Neutrophil (primary cell): ENCODE measurements around the gene RRP1B.
A peak's percentile ranks its signal among the peaks of the same experiment; 100 is the strongest.

Experiments
- H3K27ac ChIP-seq: fragments of 200-600 bp; sonication (generic); 2 replicates; pipeline ENCODE4 v1.5.1; 2016; ENCODE audit warnings: mild to moderate bottlenecking, moderate library complexity
- H3K27me3 ChIP-seq: fragments of 200-600 bp; sonication (generic); 2 replicates; pipeline ENCODE4 v1.6.0; 2016; ENCODE audit warnings: mild to moderate bottlenecking
- H3K36me3 ChIP-seq: fragments of 200-600 bp; sonication (generic); 2 replicates; pipeline ENCODE4 v1.5.1; 2017
- H3K4me1 ChIP-seq, 2 experiments: fragments of 200-600 bp in 1 of 2; sonication (generic) in 1 of 2; 1 replicate in 1 of 2; 2 replicates in 1 of 2; pipeline versions ENCODE4 v1.5.1 to v1.6.1; 2013 to 2016; ENCODE audit warnings: low read depth in 1 of 2, low read length in 1 of 2, mild to moderate bottlenecking in 1 of 2, moderate library complexity in 1 of 2; ENCODE audit not compliant: control insufficient read depth in 1 of 2, insufficient read depth in 1 of 2
- H3K4me3 ChIP-seq, 2 experiments: fragments of 200-600 bp in 1 of 2; sonication (generic) in 1 of 2; 1 replicate in 1 of 2; 2 replicates in 1 of 2; pipeline ENCODE4 v1.5.1; 2013 to 2016; ENCODE audit warnings: low read depth in 1 of 2, low read length in 1 of 2, mild to moderate bottlenecking in 1 of 2, moderate library complexity in 1 of 2
- H3K9me3 ChIP-seq: fragments of 200-600 bp; sonication (generic); 2 replicates; pipeline ENCODE4 v1.5.1; 2016
- CTCF ChIP-seq: fragments of 200-600 bp; sonication (generic); IDR thresholded peaks from 2 replicates; pipeline ENCODE4 v1.5.1; 2016; ENCODE audit warnings: antibody characterized with exemption

Gene RRP1B

GRCh38 chr21:43737158-43737950 is 78.0 kb downstream of the RRP1B start:
- Histone ChIP-seq H3K4me1 (peaks cover 19 to 27% of the 10 kb centered on the region in 2 experiments), H3K9me3 (no peaks in the 10 kb centered on the region), H3K27me3 (no peaks in the 10 kb centered on the region), H3K36me3 (peaks cover 71% of the 10 kb centered on the region), H3K4me3 (no peak overlapping the region), H3K27ac (peak overlapping the region; percentile 27)
- TF ChIP-seq CTCF: no peak

- no peak overlapping the region for H3K4me3 ChIP-seq
- peaks cover 86% of the 10 kb centered on the region for H3K36me3 ChIP-seq
- no peaks in the 10 kb centered on the region for H3K27me3 ChIP-seq
- H3K4me1 ChIP-seq: peaks cover under 1 to 3% of the 10 kb centered on the region in 2 experiments
- H3K27ac ChIP-seq: peak overlapping the region; percentile 49
- no peaks in the 10 kb centered on the region for H3K9me3 ChIP-seq
- no peak for TF ChIP-seq CTCF
These were observed 80.5 kb downstream of the RRP1B start for GRCh38 chr21:43739621-43740435.

GRCh38 chr21:43740497-43741156 is 81.3 kb downstream of the RRP1B start:
- H3K4me3 ChIP-seq: no peak overlapping the region
- peaks cover 86% of the 10 kb centered on the region for H3K36me3 ChIP-seq
- H3K9me3 ChIP-seq: no peaks in the 10 kb centered on the region
- peaks cover 0 to 3% of the 10 kb centered on the region in 2 experiments for H3K4me1 ChIP-seq
- no peak for TF ChIP-seq CTCF
- peak overlapping the region; percentile 42 for H3K27ac ChIP-seq
- H3K27me3 ChIP-seq: no peaks in the 10 kb centered on the region

- H3K9me3 ChIP-seq: no peaks in the 10 kb centered on the region
- no peaks in the 10 kb centered on the region for H3K27me3 ChIP-seq
- H3K36me3 ChIP-seq: peaks cover 88% of the 10 kb centered on the region
- H3K27ac ChIP-seq: no peak overlapping the region
- H3K4me1 ChIP-seq: peaks cover 0 to 3% of the 10 kb centered on the region in 2 experiments
- TF ChIP-seq CTCF: no peak
- no peak overlapping the region for H3K4me3 ChIP-seq
These were observed 82.2 kb downstream of the RRP1B start for GRCh38 chr21:43741423-43742096.

GRCh38 chr21:43743947-43744346 is 84.6 kb downstream of the RRP1B start:
- H3K4me3 ChIP-seq: no peak overlapping the region
- peaks cover 90% of the 10 kb centered on the region for H3K36me3 ChIP-seq
- TF ChIP-seq CTCF: no peak
- no peaks in the 10 kb centered on the region for H3K27me3 ChIP-seq
- peaks cover 0 to 3% of the 10 kb centered on the region in 2 experiments for H3K4me1 ChIP-seq
- H3K9me3 ChIP-seq: no peaks in the 10 kb centered on the region
- H3K27ac ChIP-seq: no peak overlapping the region
